ENCODE data around the gene SLC35E3.

DNA sequence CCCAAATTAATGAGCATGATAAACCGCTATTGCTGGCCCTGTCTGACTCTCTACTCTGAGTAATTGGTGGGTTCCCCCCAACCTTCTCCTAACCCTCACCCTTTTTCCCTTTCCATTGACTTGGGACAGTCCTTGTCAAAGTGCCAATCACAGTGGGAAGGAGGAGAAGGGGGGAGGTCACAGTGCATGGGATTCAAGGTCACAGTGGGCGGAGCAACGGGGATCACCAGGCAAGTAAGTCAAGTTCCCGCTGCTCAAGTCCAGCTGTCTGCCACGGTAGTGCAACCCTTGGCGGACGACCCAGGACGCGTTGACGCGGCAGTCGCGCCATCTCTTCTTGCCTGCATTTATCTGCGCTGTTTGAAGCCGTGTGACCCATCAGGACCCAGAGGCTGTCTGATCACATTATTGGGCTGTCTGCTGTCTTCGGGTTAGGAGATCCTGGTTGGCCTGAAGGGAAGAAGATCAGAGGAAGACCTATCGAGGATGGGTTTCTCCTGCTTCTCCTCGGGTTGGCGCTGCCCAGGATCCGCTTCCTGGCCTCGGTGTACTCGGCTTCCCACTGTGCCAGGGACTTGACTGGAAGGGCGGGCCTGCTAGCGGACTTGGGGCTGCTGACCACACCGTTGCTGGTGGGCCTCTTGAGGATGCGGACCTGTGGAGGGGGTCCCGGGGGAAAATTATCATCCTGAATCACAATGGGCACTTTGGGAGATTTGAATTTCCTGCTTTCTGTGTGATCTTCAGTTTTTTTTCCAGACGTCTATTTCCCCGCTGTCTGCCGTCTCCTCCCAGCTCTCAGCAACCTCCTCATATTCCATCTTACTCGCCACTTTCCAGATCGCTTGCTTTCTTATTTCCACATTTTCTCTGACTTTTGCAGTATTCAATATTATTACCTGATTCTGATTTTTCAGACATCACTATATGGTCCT is 58.9 kb downstream of the SLC35E3 start:
- TF ChIP-seq POLR2A (IDR thresholded peaks at IDR 0.05; ENCODE audit: low read depth, low read length) (no peak), TAF1 (IDR thresholded peaks at IDR 0.05; ENCODE audit: low read depth, low read length) (no peak), SPI1 (IDR thresholded peaks at IDR 0.05; ENCODE audit: low read depth, low read length) (no peak)

Measured in GM12891 (cell line).